ENCODE data around the gene COBL.

DNA sequence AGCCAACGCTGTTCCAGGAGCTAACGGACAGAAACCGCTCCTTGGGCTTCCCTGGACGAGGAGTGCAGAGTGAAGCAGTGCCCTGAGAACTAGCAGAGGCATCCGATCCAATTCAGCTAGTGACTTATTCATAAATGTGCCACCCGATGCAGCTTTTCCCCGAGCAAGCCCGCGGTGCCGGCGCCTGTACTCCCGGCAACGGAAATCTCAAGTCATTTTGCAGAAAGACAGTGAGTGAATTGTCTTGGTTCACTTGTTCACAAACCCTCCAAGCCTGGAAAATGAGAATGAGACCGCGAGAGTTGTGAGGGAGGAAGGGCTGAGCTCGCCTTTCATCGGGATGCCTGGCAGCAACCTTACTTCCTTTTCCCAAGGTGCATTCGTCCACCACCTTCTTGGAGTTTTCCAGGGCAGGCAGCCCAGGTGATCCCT, 87.5 kb downstream of the COBL start:
- TF ChIP-seq TAF1 (IDR thresholded peaks at IDR 0.05; ENCODE audit: borderline replicate concordance, insufficient read depth, low read length) (no peak), POLR2AphosphoS5 (IDR thresholded peaks at IDR 0.05; ENCODE audit: low read depth, low read length) (no peak)
- TF ChIP-seq, protein P1, sequence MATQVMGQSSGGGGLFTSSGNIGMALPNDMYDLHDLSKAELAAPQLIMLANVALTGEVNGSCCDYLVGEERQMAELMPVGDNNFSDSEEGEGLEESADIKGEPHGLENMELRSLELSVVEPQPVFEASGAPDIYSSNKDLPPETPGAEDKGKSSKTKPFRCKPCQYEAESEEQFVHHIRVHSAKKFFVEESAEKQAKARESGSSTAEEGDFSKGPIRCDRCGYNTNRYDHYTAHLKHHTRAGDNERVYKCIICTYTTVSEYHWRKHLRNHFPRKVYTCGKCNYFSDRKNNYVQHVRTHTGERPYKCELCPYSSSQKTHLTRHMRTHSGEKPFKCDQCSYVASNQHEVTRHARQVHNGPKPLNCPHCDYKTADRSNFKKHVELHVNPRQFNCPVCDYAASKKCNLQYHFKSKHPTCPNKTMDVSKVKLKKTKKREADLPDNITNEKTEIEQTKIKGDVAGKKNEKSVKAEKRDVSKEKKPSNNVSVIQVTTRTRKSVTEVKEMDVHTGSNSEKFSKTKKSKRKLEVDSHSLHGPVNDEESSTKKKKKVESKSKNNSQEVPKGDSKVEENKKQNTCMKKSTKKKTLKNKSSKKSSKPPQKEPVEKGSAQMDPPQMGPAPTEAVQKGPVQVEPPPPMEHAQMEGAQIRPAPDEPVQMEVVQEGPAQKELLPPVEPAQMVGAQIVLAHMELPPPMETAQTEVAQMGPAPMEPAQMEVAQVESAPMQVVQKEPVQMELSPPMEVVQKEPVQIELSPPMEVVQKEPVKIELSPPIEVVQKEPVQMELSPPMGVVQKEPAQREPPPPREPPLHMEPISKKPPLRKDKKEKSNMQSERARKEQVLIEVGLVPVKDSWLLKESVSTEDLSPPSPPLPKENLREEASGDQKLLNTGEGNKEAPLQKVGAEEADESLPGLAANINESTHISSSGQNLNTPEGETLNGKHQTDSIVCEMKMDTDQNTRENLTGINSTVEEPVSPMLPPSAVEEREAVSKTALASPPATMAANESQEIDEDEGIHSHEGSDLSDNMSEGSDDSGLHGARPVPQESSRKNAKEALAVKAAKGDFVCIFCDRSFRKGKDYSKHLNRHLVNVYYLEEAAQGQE (IDR thresholded peaks at IDR 0.05; ENCODE audit: insufficient read depth in 1 of 2, low read depth in 2 of 2, low read length in 2 of 2) = no peak

Data from PFSK-1 (cell line).